PC-3 (cell line): ENCODE results near the gene PLA2G3.

ENCODE experiments used
- EZH2 ChIP-seq: fragments of 300-600 bp; sonication (generic); IDR thresholded peaks from one replicate; pipeline ENCODE4 v1.6.1; 2017; ENCODE audit warnings: antibody characterized with exemption, mild to moderate bottlenecking, low read length; ENCODE audit not compliant: unreplicated experiment
- EZH2phosphoT487 ChIP-seq: fragments of 300-600 bp; sonication (generic); IDR thresholded peaks from 2 replicates; pipeline ENCODE4 v1.6.1; 2018; ENCODE audit warnings: mild to moderate bottlenecking, antibody characterized with exemption, low read length, borderline replicate concordance
- TF ChIP-seq, protein P1 (sequence below): fragments of 300-600 bp; sonication (generic); conservative IDR thresholded peaks from 2 replicates; pipeline ENCODE4 v1.5.1; 2017; ENCODE audit warnings: antibody characterized with exemption, low read depth, mild to moderate bottlenecking, low read length

DNA sequence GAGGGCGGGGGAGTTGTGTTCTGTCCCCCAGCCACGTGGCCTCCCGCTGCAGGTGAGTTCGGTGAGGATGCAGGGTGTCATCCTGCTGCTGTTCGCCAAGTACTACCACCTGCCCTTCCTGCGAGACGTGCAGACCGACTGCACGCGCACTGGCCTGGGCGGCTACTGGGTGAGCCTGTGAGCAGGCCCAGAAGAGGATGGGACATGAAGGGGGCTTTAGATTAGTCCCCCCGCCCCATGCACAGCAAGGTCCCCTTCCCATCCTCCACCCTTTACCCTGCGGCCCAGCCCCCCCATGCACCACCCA lies 13.5 kb downstream of the PLA2G3 start:
- TF ChIP-seq, protein P1, sequence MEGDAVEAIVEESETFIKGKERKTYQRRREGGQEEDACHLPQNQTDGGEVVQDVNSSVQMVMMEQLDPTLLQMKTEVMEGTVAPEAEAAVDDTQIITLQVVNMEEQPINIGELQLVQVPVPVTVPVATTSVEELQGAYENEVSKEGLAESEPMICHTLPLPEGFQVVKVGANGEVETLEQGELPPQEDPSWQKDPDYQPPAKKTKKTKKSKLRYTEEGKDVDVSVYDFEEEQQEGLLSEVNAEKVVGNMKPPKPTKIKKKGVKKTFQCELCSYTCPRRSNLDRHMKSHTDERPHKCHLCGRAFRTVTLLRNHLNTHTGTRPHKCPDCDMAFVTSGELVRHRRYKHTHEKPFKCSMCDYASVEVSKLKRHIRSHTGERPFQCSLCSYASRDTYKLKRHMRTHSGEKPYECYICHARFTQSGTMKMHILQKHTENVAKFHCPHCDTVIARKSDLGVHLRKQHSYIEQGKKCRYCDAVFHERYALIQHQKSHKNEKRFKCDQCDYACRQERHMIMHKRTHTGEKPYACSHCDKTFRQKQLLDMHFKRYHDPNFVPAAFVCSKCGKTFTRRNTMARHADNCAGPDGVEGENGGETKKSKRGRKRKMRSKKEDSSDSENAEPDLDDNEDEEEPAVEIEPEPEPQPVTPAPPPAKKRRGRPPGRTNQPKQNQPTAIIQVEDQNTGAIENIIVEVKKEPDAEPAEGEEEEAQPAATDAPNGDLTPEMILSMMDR, result no peak
- TF ChIP-seq EZH2, result no peak
- TF ChIP-seq EZH2phosphoT487, result no peak
